HCT116 (cell line): Measurements from ENCODE around the gene SLC47A2. TPM values are rescaled to one million over a fixed set of nuclear protein-coding genes. Genes with fewer than 3 reads are reported as not detected.

Experiments used
- ATAC-seq: fragments of 200-7000 bp; cut with Tn5 transposase; 2 replicates; pipeline ENCODE4 v1.9.1; 2020; ENCODE audit warnings: mild to moderate bottlenecking, moderate library complexity
- BruUV-seq: library from RNA; stranded (reverse); fragments of 400-500 nt; replicated peaks from 2 replicates; lab custom pipeline; 2021; lab: Mats Ljungman, UMichigan
- CTCF ChIA-PET: fragments of 300-600 bp; sonication (Branson Sonifier 250); formaldehyde crosslinking; loops from one replicate; lab custom pipeline; 2021; ENCODE audit warnings: antibody characterized with exemption; lab: Charles Lee
- POLR2A ChIA-PET: fragments of 300-600, 350-600 bp; sonication (Branson Sonifier 250); formaldehyde crosslinking; loops from one replicate; lab custom pipeline; 2021; ENCODE audit warnings: antibody characterized with exemption; lab: Charles Lee
- RAD21 ChIA-PET, 2 experiments: fragments of 300-600 bp; sonication (Branson Sonifier 250); formaldehyde crosslinking; loops; one replicate each; lab custom pipeline; 2023; ENCODE audit warnings: low total read pairs in 2 of 2; ENCODE audit not compliant: uncharacterized antibody in 2 of 2, unreplicated experiment in 2 of 2, low non-redundant PET in 1 of 2; lab: Charles Lee
- DNase-seq: peaks from one replicate; pipeline ENCODE4 v3.0.0-alpha.2; 2010; ENCODE audit warnings: low read depth, low spot score
- H2AFZ ChIP-seq: fragments of 200-600 bp; shearing (Covaris generic), sonication (generic); 2 replicates; pipeline ENCODE4 v1.6.1; 2017; ENCODE audit warnings: low read depth, mixed run types, mixed read lengths, antibody characterized with exemption, low read length; ENCODE audit not compliant: poor library complexity, severe bottlenecking
- H3K27ac ChIP-seq: 2 replicates; pipeline ENCODE4 v1.5.1; 2012; ENCODE audit warnings: low read depth, low read length
- H3K27me3 ChIP-seq: fragments of 200-600 bp; sonication (generic); 2 replicates; pipeline ENCODE4 v1.6.1; 2016; ENCODE audit warnings: mixed run types, low read length, mixed read lengths; ENCODE audit not compliant: insufficient read depth
- H3K36me3 ChIP-seq, 2 experiments: fragments of 200-500 bp in 1 of 2; fragments of 200-600 bp in 1 of 2; sonication (Bioruptor generic) in 1 of 2; sonication (generic) in 1 of 2; 2 replicates each; pipeline versions ENCODE4 v1.5.1 to v1.6.1; 2014 to 2016; ENCODE audit warnings: low read length in 2 of 2, inconsistent platforms in 1 of 2, mixed read lengths in 1 of 2, mixed run types in 1 of 2; ENCODE audit not compliant: insufficient read depth in 2 of 2, control insufficient read depth in 1 of 2
- H3K4me1 ChIP-seq, 2 experiments: fragments of 200-600 bp in 1 of 2; sonication (generic) in 1 of 2; 2 replicates each; pipeline versions ENCODE4 v1.5.1 to v1.6.1; 2012 to 2017; ENCODE audit warnings: low read length in 2 of 2, inconsistent platforms in 1 of 2, mild to moderate bottlenecking in 1 of 2, mixed read lengths in 1 of 2, mixed run types in 1 of 2, moderate library complexity in 1 of 2; ENCODE audit not compliant: insufficient read depth in 2 of 2, control insufficient read depth in 1 of 2
- H3K4me2 ChIP-seq: fragments of 200-600 bp; sonication (generic); 2 replicates; pipeline ENCODE4 v1.6.1; 2017; ENCODE audit warnings: mixed run types, low read length, mixed read lengths
- H3K4me3 ChIP-seq, 2 experiments: fragments of 200-600 bp in 1 of 2; sonication (generic) in 1 of 2; replicated peaks in 1 of 2; 2 replicates each; pipeline ENCODE4 v1.5.1; 2011 to 2016; ENCODE audit warnings: low read length in 2 of 2, control low read depth in 1 of 2, low read depth in 1 of 2, mild to moderate bottlenecking in 1 of 2, mixed read lengths in 1 of 2, mixed run types in 1 of 2
- H3K79me2 ChIP-seq: fragments of 200-600 bp; sonication (generic); 2 replicates; pipeline ENCODE4 v1.6.1; 2017; ENCODE audit warnings: mild to moderate bottlenecking, mixed run types, low read length, moderate library complexity, mixed read lengths; ENCODE audit not compliant: insufficient read depth
- H3K9ac ChIP-seq: fragments of 200-600 bp; sonication (generic); 2 replicates; pipeline ENCODE4 v1.6.1; 2016; ENCODE audit warnings: low read length, mixed read lengths
- H3K9me2 ChIP-seq: fragments of 200-600 bp; sonication (generic), shearing (Covaris generic); 2 replicates; pipeline ENCODE4 v1.6.1; 2017; ENCODE audit warnings: mixed run types, mild to moderate bottlenecking, moderate library complexity; ENCODE audit not compliant: insufficient read depth
- H3K9me3 ChIP-seq, 2 experiments: fragments of 200-500 bp in 1 of 2; fragments of 200-600 bp in 1 of 2; sonication (Bioruptor generic) in 1 of 2; sonication (generic) in 1 of 2; 2 replicates each; pipeline ENCODE4 v1.6.1; 2014 to 2017; ENCODE audit warnings: low read length in 2 of 2, mixed read lengths in 2 of 2, inconsistent platforms in 1 of 2, low read depth in 1 of 2, mild to moderate bottlenecking in 1 of 2, mixed run types in 1 of 2, moderate library complexity in 1 of 2; ENCODE audit not compliant: control insufficient read depth in 1 of 2, insufficient read depth in 1 of 2
- H4K20me1 ChIP-seq: fragments of 200-600 bp; sonication (generic), shearing (Covaris generic); 2 replicates; pipeline ENCODE4 v1.6.1; 2017; ENCODE audit warnings: mixed run types, mild to moderate bottlenecking, moderate library complexity; ENCODE audit not compliant: insufficient read depth
- CBX3 ChIP-seq: IDR thresholded peaks from 2 replicates; pipeline ENCODE4 v1.6.1; 2012; ENCODE audit warnings: low read depth
- CEBPB ChIP-seq: IDR thresholded peaks from 2 replicates; pipeline ENCODE4 v1.6.1; 2012; ENCODE audit warnings: low read depth
- ELF1 ChIP-seq: IDR thresholded peaks from 2 replicates; pipeline ENCODE4 v1.6.1; 2012; ENCODE audit warnings: low read depth, borderline replicate concordance
- EZH2 ChIP-seq: fragments of 200-600 bp; sonication (generic); IDR thresholded peaks from 2 replicates; pipeline ENCODE4 v1.6.1; 2017; ENCODE audit warnings: antibody characterized with exemption, mixed run types
- EZH2phosphoT487 ChIP-seq: fragments of 200-600 bp; IDR thresholded peaks from 2 replicates; pipeline ENCODE4 v1.6.1; 2018; ENCODE audit warnings: antibody characterized with exemption, borderline replicate concordance
- FOSL1 ChIP-seq: IDR thresholded peaks from 2 replicates; pipeline ENCODE4 v1.6.1; 2012; ENCODE audit warnings: low read depth
- JUND ChIP-seq: IDR thresholded peaks from 2 replicates; pipeline ENCODE4 v1.6.1; 2012
- POLR2A ChIP-seq: IDR thresholded peaks from 2 replicates; pipeline ENCODE4 v1.7.0; 2011; ENCODE audit warnings: borderline replicate concordance; ENCODE audit not compliant: insufficient read depth, insufficient read length; ENCODE audit errors: extremely low read depth
- POLR2AphosphoS5 ChIP-seq: IDR thresholded peaks from 2 replicates; pipeline ENCODE4 v1.6.1; 2011; ENCODE audit warnings: mild to moderate bottlenecking, low read depth, low read length, moderate library complexity
- RAD21 ChIP-seq: IDR thresholded peaks from 2 replicates; pipeline ENCODE4 v1.6.1; 2012; ENCODE audit warnings: low read depth, mild to moderate bottlenecking
- SIN3A ChIP-seq: IDR thresholded peaks from 2 replicates; pipeline ENCODE4 v1.6.1; 2012; ENCODE audit warnings: low read depth
- SP1 ChIP-seq: IDR thresholded peaks from 2 replicates; pipeline ENCODE4 v1.6.1; 2012; ENCODE audit warnings: low read depth
- SRF ChIP-seq: IDR thresholded peaks from 2 replicates; pipeline ENCODE4 v1.6.1; 2012; ENCODE audit warnings: low read depth
- TCF7L2 ChIP-seq: IDR thresholded peaks from 2 replicates; pipeline ENCODE4 v1.7.0; 2011; ENCODE audit warnings: borderline replicate concordance, inconsistent platforms; ENCODE audit not compliant: insufficient read depth, insufficient read length; ENCODE audit errors: extremely low read depth
- ZFX ChIP-seq: fragments of 450-650 bp; IDR thresholded peaks from 2 replicates; pipeline ENCODE4 v1.6.1; 2017
- ZNF274 ChIP-seq: fragments of 200-500 bp; sonication (Bioruptor generic); IDR thresholded peaks from 2 replicates; pipeline ENCODE4 v1.6.1; 2014; ENCODE audit warnings: mild to moderate bottlenecking, low read depth, low read length, inconsistent platforms
- intact Hi-C: fragments of 100-400 bp; cut with micrococcal nuclease; formaldehyde crosslinking; loops from 2 replicates; pipeline ENCODE4 v1.10.0; 2022
- total RNA-seq: library from RNA; stranded (reverse); gene quantifications from one replicate; pipeline ENCODE4 v1.2.1, GENCODE V29; 2021; ENCODE audit not compliant: unreplicated experiment
- TF ChIP-seq, protein P1 (sequence below): IDR thresholded peaks from 2 replicates; pipeline ENCODE4 v1.6.1; 2011; ENCODE audit warnings: mild to moderate bottlenecking, low read length, moderate library complexity; ENCODE audit not compliant: insufficient replicate concordance; ENCODE audit errors: extremely low read depth
- TF ChIP-seq, protein P2 (sequence below): IDR thresholded peaks from 2 replicates; pipeline ENCODE4 v1.6.1; 2012
- TF ChIP-seq, protein P3 (sequence below): IDR thresholded peaks from 2 replicates; pipeline ENCODE4 v1.6.1; 2012
- TF ChIP-seq, protein P4 (sequence below): IDR thresholded peaks from 2 replicates; pipeline ENCODE4 v1.6.1; 2012; ENCODE audit warnings: low read depth

SLC47A2 gene
- total RNA-seq, 1 experiment from 2014 or later = not detected

DNA sequence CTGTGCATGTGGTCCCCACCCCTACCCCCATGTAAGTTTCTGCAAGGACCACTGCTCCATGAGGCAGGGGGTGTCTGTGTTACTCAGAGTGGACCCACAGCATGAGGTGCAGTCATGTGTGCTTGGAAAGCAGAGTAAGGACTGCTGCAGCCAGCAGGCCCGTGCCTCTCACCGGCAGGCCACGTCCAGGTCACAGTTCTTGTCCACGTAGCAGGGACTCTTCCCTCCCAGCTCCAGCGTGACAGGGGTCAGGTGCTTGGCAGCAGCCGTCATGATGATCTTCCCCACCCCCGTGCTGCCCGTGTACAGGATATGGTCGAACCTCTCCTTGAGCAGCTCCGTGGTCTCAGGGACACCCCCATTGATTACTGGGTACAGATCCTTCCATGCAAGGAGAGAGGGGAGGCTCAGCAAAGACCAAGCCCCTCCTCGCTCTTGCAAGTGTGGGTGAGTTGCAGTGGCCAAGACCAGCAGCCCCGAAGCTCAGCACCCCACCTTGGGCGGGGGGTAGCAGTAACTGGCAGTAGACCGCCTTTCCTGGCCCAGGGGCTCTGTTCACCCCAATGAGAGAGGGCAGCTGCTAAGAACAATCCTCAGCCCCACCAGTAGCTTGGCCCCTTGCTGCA lies 25.6 kb upstream of the SLC47A2 start:
- intact Hi-C loops = no loop called here
- POLR2A ChIA-PET = no interaction called here
- DNase-seq = no peak

More for the DNA sequence above, 25.6 kb upstream of the SLC47A2 start:
- ATAC-seq = no peak
- Histone ChIP-seq H3K79me2 (no peaks in the 10 kb centered on the region), H3K4me3 (no peak overlapping the region), H3K9ac (no peak overlapping the region), H3K27ac (no peak overlapping the region), H3K4me2 (no peak overlapping the region), H2AFZ (no peak overlapping the region), H3K36me3 (no peaks in the 10 kb centered on the region), H3K9me2 (no peaks in the 10 kb centered on the region), H3K27me3 (no peaks in the 10 kb centered on the region), H3K4me1 (peaks cover 8 to 19% of the 10 kb centered on the region in 2 experiments; a peak in 3 of 4 replicates), H4K20me1 (no peaks in the 10 kb centered on the region), H3K9me3 (no peaks in the 10 kb centered on the region)
- TF ChIP-seq, protein P1, sequence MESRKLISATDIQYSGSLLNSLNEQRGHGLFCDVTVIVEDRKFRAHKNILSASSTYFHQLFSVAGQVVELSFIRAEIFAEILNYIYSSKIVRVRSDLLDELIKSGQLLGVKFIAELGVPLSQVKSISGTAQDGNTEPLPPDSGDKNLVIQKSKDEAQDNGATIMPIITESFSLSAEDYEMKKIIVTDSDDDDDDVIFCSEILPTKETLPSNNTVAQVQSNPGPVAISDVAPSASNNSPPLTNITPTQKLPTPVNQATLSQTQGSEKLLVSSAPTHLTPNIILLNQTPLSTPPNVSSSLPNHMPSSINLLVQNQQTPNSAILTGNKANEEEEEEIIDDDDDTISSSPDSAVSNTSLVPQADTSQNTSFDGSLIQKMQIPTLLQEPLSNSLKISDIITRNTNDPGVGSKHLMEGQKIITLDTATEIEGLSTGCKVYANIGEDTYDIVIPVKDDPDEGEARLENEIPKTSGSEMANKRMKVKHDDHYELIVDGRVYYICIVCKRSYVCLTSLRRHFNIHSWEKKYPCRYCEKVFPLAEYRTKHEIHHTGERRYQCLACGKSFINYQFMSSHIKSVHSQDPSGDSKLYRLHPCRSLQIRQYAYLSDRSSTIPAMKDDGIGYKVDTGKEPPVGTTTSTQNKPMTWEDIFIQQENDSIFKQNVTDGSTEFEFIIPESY = no peak
- no peak for TF ChIP-seq ELF1
- TF ChIP-seq POLR2AphosphoS5 = no peak
- no peak for TF ChIP-seq SRF
- no peak for TF ChIP-seq CBX3
- TF ChIP-seq, protein P2, sequence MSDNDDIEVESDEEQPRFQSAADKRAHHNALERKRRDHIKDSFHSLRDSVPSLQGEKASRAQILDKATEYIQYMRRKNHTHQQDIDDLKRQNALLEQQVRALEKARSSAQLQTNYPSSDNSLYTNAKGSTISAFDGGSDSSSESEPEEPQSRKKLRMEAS = no peak
- TF ChIP-seq SIN3A = no peak
- TF ChIP-seq JUND = no peak
- TF ChIP-seq FOSL1 = no peak
- TF ChIP-seq ZNF274 = no peak
- TF ChIP-seq EZH2 = no peak
- TF ChIP-seq TCF7L2 = no peak
- no peak for TF ChIP-seq EZH2phosphoT487
- TF ChIP-seq RAD21 = no peak
- TF ChIP-seq CEBPB = no peak
- TF ChIP-seq, protein P3, sequence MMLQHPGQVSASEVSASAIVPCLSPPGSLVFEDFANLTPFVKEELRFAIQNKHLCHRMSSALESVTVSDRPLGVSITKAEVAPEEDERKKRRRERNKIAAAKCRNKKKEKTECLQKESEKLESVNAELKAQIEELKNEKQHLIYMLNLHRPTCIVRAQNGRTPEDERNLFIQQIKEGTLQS = no peak
- TF ChIP-seq SP1 = no peak
- TF ChIP-seq, protein P4, sequence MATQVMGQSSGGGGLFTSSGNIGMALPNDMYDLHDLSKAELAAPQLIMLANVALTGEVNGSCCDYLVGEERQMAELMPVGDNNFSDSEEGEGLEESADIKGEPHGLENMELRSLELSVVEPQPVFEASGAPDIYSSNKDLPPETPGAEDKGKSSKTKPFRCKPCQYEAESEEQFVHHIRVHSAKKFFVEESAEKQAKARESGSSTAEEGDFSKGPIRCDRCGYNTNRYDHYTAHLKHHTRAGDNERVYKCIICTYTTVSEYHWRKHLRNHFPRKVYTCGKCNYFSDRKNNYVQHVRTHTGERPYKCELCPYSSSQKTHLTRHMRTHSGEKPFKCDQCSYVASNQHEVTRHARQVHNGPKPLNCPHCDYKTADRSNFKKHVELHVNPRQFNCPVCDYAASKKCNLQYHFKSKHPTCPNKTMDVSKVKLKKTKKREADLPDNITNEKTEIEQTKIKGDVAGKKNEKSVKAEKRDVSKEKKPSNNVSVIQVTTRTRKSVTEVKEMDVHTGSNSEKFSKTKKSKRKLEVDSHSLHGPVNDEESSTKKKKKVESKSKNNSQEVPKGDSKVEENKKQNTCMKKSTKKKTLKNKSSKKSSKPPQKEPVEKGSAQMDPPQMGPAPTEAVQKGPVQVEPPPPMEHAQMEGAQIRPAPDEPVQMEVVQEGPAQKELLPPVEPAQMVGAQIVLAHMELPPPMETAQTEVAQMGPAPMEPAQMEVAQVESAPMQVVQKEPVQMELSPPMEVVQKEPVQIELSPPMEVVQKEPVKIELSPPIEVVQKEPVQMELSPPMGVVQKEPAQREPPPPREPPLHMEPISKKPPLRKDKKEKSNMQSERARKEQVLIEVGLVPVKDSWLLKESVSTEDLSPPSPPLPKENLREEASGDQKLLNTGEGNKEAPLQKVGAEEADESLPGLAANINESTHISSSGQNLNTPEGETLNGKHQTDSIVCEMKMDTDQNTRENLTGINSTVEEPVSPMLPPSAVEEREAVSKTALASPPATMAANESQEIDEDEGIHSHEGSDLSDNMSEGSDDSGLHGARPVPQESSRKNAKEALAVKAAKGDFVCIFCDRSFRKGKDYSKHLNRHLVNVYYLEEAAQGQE = no peak
- no peak for TF ChIP-seq POLR2A
- no peak for TF ChIP-seq ZFX
- RAD21 ChIA-PET = no interaction called here
- no TSS peak for BruUV-seq
- CTCF ChIA-PET = no interaction called here
